Cerebellar cortex (tissue), 1 donor: ENCODE measurements around the gene XCR1.
"Not testable (repeated sequence)": the region's sequence is repeated elsewhere in the genome, so short reads cannot be mapped to it uniquely, and the experiment has no call there.

Experiments
- DNase-seq: peaks from one replicate; pipeline ENCODE4 v3.0.0-alpha.2; 2015; ENCODE audit warnings: low spot score

XCR1 gene, protein sequence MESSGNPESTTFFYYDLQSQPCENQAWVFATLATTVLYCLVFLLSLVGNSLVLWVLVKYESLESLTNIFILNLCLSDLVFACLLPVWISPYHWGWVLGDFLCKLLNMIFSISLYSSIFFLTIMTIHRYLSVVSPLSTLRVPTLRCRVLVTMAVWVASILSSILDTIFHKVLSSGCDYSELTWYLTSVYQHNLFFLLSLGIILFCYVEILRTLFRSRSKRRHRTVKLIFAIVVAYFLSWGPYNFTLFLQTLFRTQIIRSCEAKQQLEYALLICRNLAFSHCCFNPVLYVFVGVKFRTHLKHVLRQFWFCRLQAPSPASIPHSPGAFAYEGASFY

DNA sequence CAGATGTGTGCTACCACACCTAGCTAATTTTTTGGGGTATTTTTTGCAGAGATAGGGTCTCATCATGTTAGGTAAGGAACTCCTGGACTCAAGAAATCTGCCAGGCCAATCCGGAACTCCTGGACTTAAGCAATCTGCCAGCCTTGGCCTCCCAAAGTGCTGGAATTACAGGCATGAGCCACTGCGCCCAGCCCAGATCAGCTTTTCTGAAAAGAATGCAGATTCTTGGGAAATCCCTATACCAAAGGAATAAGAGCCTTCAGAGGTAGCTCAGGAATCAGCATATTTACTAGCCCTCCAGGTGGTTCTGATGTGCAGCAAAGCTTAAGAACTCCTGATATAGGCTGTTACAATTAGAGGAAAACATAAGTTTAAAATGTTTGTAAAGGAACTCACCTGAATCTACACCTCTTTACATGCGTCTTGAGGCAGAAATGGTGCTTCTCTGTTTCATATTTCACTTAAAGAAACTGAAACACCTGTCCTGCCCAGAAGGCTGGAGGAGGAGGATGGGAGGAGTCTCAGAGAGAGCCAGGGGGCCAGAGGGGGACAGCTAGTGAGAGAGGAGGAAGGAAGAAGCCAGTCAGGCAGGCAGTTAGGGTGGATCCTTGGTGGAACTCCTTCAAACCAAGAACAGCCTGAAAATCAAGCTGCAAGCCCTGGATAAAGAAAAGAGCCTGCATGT is at the start of gene XCR1:
Gene XCR1 (minus strand): TSS at position 463 of the 685 bp plus-strand sequence. CDS start 5,536 bp downstream, outside the sequence.
- DNase-seq: no peak

DNA sequence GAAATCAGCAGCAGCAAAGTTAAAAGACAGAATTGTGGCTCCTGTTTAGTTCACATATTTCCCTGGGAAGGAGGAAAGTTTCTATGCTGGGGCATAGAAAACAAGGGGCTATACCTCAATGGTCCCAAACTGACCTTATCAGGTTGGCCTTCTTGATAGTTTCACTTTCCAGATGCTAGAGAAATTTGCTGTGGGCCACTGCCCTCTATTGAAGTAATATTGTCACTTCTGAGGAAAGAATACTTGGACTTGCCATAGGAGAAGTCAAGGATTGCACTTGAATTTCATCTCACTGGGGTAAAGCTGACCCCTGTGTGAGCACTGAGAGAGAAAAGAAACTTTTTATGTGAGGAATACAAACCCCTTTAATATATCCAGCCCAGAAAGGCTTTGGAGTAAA is 49.3 kb upstream of the XCR1 start:
- DNase-seq: no peak

DNA sequence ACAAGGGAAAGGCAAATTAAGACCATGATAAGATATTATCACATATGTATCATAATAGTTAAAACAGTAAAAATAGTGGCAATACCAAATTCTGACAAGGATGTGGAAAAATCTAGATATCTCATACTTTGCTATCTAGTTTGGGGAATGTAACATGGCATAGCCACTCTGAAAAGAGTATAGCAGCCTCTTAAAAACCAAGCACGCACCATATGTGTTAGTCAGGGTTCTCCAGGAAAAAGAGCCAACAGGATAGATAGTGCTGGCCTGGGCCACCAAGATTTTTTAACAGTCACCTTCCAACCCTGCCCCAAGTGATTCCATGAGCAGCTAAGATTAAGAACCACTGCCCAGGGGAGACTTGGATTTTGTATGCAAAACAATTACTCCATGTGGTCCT is 48.5 kb upstream of the XCR1 start:
- DNase-seq: no peak

DNA sequence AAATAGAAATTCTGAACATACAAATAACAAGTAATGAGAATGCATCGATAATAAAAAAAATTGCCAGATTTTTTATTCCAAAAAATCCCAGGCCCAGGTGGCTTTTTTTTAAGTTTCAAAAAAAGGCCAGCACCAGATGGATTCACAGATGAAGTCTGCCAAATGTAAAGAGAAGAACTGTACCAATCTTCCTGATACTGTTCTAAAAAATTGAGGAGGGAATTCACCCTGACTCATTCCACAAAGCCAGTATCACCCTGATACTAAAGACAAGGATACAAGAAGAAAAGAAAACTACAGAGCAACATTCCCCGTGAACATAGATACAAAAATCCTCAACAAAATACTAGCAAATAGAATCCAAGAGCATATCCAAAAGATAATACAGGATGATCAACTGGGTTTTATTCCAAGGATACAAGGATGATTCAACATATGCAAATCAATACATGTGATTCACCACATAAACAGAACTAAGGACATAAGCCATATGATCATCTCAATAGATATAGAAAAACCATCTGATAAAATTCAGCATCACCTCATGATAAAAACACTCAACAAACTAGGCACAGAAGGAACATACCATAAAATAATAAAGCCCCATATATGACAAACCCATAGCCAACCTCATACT is 44.1 kb upstream of the XCR1 start:
- DNase-seq: no peak

DNA sequence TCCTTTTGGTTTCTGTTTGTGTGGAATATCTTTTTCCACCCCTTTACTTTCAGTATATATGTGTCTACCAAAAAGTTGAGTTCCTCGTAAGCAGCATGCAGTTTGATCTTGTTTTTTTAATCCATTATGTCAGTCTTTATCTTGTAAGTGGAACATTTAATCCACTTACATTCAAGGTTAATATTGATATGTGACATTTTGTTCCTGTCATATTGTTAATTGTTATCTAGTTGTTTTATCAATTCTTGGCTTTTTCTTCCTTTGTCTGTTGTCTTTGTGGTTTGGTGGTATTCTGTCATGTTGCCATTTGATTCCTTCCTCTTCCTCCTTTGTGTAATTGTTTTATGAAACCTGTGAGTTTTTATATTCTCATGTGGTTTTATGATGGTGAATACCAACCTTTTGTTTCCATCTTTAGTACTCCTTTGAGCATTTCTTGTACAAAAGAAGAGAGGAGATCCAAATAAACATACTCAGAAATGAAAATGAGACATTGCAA is 43.4 kb upstream of the XCR1 start:
- no peak for DNase-seq

DNA sequence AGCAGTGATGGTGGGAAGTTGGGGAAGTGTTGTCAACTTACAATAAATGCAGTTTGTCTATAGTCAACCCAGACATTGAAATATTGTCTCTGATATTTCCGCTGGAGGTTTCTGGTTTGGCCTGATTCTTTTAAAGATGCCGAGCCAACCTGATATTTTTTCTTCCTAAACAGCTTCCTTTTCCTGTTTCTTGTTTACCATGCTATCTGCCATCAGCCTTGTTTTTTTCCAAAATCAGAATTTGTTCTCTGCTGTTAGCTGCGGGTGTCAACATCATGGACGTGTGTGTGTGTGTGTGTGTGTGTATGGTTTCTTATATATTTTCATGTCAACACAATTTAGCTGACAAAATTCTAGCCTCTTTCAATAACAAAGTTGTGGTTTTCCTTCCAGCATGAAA is 41.2 kb upstream of the XCR1 start:
- DNase-seq: no peak

DNA sequence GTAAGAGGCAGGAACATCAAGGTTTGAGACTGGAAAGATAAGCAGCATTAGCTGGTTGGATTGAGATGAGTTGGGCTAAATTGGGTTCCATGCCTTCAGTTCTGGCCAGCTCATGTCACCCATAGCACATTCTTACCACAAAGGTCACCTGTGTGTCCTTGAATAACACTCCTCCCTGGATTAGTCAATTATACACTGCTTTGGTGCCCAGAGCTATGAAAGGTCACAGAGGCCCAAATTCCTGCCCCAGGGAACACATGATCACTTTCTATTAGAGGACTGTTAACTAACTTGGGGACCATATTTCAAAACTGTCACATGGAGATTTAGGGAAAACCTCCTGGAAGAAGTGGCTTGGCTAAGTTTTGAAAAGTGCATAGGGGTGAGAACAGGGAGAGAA is 40.1 kb upstream of the XCR1 start:
- no peak for DNase-seq

DNA sequence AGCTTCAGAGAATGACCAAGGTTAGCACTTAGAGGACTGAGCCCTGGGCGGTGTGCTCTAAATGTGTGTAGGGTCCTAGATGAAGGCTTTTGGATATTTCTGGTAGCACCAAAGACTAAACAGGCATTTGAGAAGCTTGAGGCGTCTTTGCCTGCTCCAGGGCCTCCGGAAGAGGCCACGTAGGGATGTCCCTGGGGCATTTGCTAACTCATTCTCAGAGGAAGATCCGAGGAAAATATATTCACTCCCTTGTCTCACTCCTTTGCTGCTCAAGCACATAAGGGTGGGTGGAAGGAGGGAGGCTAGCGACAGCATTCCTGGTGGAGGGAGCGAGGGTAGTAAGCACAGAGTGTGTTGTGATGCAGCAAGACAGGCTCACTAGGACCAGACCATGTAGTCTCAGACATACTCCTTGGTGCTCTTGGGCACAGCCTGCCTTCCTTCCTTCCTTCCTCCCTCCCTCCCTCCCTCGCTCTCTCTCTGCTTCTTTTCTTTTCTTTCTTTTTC is 38.5 kb upstream of the XCR1 start:
- DNase-seq: no peak

DNA sequence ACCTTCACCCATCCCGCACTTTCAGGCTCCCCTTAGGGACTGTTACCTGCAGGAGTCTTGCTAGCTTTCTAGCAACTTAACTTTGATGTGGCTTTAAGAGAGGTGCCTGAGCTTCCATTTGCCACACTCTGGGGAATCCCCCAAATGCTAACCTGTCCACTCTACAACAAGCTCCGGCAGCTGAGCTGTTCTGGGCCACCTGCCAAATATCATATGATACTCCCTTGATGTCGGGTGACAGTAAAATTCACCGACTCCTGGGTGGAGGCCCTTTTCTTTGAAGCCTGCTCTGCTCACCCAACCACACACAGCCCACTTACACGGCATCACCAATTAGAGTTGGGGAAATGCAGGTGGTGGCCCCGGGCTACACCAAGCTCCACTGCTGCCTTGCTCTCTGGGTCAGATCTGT is 38.0 kb upstream of the XCR1 start:
- DNase-seq: no peak

DNA sequence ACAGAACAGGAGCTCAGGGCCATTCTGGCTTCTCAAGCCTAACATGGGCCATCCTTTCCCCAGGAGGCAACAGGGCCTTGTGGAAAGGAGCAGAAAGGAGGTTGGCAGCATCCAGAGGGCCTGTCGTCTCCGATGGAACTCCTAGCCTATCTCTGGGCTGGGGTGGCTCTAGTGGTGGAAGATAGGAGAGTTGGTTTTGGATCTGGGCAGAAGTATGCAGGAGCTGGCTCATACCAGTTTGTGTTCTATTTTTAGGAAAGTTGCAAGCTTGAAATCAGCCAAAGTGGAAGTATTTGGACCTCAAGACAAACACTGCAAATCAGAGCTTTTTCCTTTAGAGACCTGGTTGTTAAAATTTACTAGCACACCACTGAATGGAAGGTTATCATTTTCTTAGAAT is 35.4 kb upstream of the XCR1 start:
- DNase-seq: no peak

DNA sequence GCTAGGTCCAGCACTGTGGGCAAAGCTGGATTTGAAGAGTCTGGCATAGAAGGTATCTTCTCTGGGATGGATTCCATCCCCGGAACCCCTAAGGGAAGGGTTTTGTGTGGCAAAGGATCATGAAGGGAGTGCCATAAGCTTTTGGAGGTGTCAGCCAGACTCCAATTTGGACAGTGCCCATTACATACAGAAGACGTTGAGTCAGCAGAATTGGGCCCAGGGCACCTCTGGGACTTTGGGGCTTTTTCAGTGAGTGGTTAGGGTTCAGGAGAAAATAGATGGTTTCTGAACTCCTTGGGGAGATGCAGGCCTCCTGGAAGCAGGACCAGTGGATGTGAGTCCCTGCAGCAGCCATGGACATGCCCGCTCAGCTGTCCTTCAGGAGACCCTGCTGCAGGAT is 34.6 kb upstream of the XCR1 start:
- no peak for DNase-seq

DNA sequence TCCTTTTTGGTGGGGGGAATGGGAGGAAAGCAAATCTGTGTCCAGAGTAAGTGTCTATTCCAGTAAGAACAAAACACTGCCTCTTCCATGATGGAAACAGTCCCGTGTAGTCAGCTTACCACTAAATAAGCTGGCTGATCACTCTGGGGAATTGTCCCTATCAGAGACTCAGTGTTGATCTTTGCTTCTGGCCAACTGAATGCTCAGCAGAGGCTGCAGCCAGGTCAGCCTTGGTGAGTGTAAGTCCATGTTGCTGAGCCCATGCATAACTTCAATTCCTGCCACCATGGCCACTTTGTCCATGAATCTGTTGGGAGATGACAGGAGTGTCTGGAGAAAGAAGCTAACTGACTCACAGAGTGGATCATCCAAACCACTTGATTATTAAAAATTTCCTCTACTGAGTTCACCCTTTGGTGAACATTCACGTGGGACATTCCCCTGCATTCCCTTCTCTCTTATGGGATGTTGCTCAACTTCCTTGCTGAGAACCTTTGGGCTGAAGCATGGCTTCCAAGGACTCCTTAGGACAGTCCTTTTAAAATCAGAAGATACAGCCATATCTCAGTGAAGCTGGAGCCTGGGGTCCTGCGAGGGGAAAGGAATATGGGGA is 33.9 kb upstream of the XCR1 start:
- DNase-seq: no peak

DNA sequence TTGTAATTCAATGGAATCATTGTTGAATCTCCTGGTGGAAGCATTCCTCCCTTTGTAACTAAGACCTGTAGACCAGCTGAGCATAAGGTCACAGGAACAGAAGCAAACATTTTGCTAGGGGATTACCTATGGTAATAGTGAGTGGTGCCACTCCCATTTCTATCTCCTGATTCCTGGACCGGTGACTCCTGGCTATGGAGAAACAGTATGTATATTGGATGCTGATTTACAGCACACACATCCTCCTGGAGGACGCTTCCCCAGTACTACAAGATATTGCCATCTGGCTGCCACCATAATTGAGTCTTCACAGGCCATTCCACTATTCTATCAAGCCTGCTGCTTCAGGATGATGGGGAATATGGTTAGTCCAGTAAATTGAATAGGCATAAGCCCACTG is 33.3 kb upstream of the XCR1 start:
- DNase-seq: no peak

DNA sequence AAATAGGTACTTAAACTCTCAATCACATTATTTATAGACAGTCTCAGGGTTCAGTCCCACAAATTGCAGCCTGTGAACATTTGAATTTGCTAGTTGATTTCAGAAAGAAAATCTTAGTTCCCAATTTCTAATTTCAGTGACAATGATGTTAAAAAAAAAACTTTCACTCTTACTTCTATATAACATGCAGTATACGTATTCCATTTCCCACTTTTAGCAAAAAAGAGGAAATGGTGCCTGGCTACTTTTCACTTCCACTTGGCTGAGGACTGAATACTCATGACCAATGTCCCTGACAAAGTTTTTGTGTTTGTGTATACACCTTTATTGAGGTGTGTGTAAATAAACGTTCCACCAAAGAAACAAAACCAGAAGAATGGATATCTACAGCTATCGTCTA is 32.1 kb upstream of the XCR1 start:
- DNase-seq: no peak

DNA sequence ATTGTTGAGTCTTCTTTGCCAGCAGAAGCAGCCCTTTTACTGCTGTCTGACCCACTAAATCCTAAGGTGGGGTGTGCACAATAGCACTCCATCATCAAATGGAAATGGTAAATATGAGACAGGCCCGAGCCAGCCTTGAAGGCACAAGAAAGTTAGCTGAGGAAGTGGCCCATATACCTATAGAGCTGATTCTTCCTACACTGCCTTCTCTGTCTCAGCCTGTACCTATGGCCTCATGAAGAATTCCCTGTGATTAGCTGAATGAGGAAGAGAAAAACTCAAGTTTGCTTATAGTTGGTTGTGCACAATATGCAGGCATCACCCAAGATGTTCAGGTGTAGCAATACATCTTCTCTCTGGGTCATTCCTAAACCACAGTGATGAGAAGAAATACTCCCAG is 31.7 kb upstream of the XCR1 start:
- DNase-seq: no peak

DNA sequence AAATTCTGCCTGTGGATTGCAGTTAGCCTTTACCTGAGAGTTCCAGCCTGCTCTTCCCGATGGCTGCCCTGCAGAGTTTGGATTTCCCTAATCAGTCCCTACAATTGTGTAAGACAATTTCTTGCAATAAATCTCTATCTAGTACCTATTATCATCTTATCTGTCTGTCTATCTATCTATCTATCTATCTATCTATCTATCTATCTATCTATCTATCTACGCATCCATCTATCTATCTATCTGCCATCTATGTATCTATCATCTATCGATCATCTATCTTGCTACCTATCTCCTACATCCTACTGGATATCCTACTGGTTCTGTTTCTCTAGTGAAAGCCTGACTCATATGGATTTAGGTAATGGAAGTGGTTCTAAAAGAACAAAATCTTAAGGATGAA is 30.4 kb upstream of the XCR1 start:
- DNase-seq: no peak

DNA sequence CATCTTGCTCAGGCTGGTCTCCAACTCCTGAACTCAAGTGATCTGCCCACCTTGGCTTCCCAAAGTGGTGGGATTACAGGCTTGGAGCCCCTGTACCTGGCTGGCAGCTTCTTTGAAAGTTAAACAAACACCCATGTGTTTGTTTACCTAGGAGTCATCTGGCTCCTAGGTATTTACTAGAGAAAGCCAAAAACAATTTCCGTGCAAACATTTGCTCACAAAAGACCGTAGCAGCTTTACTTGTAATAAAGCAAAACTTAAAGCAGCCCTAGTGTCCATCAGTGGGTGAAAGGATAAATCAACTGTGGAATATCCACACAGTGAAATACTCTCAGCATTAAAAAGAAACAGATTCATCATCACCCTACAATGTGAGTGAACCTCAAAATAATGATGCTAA is 29.4 kb upstream of the XCR1 start:
- DNase-seq: no peak

DNA sequence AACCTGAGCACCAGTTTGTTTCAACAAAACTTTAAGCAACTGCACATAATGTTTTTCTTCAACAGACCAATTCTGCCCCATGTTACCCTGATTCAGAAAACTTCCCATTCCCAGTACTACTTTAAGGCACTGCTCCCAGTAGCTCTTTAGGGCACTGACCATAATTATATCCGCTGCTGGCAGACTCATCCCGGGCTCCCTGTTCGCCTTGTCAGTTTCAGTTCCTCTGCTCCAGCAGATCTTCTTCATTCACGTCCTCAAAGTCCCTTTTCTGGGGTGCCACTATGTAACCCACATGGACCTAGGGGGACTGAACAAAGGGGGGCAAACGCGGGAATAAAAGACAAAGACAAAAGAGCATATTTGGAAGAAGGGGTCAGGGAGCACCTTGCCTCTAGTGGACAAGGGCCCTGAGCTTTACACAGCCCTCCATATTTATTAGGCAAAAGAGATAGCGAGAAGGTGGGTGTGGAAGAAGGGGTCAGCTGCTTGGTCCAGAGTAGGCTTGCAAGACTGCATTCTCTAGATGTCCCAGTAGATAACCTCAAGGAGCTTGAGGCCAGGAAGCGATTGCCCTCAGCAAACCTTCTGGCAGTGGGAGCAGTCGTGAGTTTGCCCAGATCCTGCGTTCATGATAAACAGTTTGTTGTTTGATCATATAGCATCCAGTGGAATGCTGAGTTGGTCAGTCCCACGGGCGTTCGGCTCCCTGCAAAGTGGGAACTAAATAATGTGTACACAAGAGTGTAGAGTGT is 26.7 kb upstream of the XCR1 start:
- DNase-seq: not testable (repeated sequence)

DNA sequence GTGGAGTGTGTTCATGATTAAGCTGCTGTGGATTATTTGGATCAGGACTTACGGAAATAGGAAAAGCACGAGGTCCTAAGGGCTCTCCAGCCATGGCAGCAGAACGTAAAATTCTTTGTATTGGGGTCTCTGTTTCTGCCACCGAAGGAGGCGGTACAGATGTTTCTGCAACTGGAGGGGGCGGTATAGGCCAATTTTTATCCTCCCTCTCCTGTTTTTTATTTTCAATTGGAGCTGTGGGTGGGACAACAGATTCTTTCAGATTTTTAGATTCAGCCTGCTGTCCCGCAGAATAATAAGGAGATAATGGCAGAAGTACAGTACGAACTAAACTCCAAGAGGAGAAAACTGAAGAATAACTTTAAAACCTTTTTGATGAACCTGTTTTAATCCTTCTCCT is 26.0 kb upstream of the XCR1 start:
- not testable (repeated sequence) for DNase-seq

DNA sequence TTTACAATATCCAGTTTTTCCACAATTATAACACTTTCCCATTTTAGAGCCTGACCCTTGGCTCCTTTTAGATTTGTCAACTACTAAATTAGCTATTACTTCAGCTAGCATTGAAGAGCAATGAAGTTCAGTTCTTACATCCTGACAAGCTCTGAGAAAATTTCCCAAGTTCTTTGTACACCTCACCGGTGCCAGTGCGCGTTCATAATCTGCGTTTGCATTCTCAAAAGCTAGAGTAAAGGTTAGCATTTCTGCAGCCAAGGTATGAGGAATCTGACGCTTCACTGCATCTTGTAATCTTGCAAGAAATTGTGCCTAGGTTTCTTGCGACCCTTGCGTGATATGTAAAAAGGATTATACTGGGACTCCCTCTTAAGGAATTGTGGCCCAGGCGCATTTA is 25.2 kb upstream of the XCR1 start:
- no peak for DNase-seq

DNA sequence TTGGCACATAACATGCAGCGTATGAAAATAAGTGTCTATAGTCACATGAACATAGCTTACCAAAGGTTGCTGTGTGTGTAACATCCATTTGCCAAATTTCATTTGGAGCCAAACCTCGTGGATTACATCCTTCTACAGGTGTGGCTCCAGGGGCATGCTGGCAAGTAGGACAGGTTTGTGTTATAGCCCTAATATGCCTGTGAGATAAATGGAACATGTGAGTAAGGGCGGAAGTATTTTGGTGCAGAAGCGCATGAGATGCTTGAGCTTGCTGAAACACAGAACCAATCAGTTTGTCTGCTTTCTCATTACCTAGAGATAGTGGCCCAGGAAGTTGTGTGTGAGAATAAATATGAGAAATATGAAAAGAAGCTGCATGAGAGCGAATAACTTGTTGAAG is 21.8 kb upstream of the XCR1 start:
- no peak for DNase-seq

DNA sequence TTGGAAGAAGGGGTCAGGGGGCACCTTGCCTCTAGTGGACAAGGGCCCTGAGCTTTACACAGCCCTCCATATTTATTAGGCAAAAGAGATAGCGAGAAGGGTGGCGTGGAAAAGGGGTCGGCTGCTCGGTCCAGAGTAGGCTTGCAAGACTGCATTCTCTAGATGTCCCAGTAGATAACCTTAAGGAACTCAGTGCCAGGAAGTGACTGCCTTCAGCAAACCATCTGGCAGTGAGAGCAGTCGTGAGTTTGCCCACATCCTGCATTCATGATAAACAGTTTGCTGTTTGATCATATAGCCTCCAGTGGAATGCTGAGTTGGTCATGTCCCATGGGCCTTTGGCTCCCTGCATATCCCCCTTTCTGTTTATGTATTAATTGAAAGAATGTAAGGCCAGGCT is 18.9 kb upstream of the XCR1 start:
- DNase-seq: not testable (repeated sequence)
